ENCODE measurements around the gene GCAT.
"Not testable (repeated sequence)": the region's sequence is repeated elsewhere in the genome, so short reads cannot be mapped to it uniquely, and the experiment has no call there.

GCAT gene

DNA sequence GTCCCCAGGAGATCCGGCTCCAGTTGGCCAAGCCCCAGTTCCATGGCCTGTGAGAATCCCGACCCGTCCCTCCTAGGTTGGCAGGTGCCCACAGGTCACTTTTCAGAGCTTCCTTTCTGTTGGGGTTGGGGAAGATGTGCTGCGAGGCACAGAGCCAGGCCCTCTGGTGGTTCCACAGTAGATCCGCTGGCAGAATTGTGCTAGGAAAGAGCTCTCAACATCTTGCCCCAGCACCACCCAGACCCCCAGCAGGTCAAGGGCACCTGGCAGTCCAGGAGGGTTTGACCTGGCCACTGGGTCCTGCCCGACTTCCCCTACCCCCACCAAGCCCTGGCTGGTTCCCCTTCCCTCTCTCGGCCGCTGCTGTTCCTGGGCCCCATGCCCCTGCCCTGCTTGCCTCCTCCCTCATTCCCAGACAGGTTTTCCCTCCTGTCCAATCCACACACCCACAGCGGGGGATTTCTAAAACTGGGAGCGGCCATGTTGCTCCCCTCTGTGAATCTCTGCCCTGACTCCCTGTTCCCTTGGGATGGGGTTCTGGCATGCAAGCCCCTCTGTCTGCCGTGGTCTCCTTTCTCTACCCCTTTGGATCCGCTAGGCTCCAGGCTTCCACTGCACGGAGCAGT, 26.2 kb upstream of the GCAT start:
- in situ Hi-C loops (cut with HindIII; ENCODE audit: low sequenced_read_pairs): no loop called here

- in situ Hi-C loops (cut with HindIII; ENCODE audit: low sequenced_read_pairs): no loop called here
Observed at GRCh38 chr22:37782340-37783168, 25.2 kb upstream of the GCAT start.

- in situ Hi-C loops (cut with HindIII; ENCODE audit: low sequenced_read_pairs): no loop called here
Observed at GRCh38 chr22:37784829-37785495, 22.8 kb upstream of the GCAT start.

GRCh38 chr22:37790234-37790633, 17.5 kb upstream of the GCAT start:
- in situ Hi-C loops (cut with HindIII; ENCODE audit: low sequenced_read_pairs): no loop called here

GRCh38 chr22:37792494-37792893, 15.2 kb upstream of the GCAT start:
- in situ Hi-C loops (cut with HindIII; ENCODE audit: low sequenced_read_pairs): no loop called here

DNA sequence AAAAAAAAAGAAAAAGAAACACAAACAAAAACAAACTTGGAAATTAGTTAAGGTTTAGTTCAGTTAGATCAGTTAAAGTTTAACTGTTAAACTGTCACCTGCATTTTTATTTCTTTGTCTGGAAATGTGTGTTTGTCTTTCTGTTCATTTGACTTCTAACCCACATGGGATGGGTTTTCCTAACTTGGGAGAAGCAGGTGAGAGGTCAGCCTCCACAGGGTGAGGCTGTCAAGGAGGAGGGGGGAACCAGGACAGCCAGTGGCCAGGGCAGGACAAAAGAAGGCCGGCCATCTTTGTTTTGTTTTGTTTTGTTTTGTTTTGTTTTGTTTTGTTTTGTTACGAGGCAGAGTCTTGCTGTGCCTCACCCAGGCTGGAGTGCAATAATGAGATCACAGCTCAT, 13.4 kb upstream of the GCAT start:
- in situ Hi-C loops (cut with HindIII; ENCODE audit: low sequenced_read_pairs): no loop called here

DNA sequence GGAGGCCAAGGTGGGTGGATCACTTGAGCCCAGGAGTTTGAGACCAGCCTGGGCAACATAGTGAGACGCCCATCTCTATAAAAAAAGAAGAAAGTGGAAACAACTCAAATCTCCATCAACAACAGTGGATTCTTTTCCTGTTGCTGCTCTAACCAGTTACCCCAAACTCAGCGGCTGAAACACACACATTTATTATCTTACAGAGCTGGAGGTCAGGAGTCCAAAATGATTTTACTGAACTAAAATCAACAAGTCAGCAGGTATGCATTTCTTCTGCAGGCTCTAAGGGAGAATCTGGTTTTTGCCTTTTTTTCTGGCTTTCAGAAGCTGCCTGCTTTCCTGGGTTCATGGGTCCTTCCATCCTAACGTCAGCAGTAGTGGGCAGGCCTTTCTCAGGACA, 11.7 kb upstream of the GCAT start:
- in situ Hi-C loops (cut with HindIII; ENCODE audit: low sequenced_read_pairs): no loop called here

GRCh38 chr22:37797259-37797658, 10.5 kb upstream of the GCAT start:
- in situ Hi-C loops (cut with HindIII; ENCODE audit: low sequenced_read_pairs): not testable (repeated sequence)

GRCh38 chr22:37797874-37798500, 9.7 kb upstream of the GCAT start:
- in situ Hi-C loops (cut with HindIII; ENCODE audit: low sequenced_read_pairs): no loop called here

DNA sequence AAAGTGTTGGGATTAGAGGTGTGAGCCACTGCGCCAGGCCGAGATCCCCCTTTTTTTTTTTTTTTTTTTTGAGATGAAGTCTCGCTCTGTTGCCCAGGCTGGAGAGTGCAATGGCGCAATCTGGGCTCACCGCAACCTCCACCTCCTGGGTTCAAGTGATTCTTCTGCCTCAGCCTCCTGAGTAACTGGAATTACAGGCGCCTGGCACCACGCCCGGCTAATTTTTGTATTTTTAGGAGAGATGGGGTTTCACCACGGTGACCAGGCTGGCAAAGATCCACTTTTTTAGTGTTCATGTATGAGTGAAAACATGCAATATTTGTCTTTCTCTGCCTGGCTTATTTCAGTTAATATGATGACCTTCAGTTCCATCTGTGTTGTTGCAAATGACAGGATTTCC, 7.8 kb upstream of the GCAT start:
- in situ Hi-C loops (cut with HindIII; ENCODE audit: low sequenced_read_pairs): not testable (repeated sequence)

- in situ Hi-C loops (cut with HindIII; ENCODE audit: low sequenced_read_pairs): no loop called here
Observed at GRCh38 chr22:37801946-37802309, 5.8 kb upstream of the GCAT start.

DNA sequence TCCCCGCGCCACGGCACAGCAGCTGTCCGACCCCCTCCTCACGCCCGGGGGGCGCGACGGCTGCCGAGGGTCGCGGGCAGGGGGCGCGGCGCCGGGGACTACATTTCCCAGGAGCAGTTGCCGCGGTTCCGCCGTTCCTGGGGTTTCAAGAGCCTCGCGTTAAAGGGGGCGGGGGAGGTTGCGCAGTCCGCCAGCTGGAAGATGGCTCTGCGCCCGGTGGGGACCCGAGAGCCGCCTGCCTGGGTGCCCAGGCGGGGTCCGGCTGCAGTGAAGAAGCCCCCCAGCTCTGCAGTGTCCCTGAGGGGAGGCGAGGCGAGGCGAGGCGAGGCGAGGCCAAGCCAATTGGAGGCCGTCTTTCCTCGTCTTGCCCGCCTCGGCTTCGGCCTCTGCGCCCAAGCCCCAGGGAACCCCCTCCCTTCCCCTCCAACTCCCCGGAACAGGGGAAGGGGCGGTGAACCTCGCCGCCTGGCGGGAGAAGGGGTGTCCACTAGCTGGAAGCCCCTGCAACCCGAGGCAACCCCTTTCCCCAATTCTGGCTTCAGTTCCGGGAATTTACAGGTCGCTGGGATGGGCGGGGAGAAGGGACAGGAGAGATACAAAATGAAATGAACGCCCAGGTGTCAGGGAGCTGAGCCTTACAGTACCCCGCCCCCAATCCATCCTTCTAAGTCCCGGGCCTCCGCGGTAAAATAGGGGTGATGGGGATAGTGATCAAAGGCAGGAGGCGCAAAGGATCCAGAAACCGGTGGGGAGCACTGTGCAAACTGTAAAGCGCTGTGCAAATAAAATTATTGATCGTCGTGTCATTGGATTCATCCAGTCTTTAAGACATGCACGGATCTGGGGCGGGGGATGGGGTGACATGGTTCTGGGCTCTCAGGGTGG, 5.2 kb upstream of the GCAT start:
- in situ Hi-C loops (cut with HindIII; ENCODE audit: low sequenced_read_pairs): no loop called here

DNA sequence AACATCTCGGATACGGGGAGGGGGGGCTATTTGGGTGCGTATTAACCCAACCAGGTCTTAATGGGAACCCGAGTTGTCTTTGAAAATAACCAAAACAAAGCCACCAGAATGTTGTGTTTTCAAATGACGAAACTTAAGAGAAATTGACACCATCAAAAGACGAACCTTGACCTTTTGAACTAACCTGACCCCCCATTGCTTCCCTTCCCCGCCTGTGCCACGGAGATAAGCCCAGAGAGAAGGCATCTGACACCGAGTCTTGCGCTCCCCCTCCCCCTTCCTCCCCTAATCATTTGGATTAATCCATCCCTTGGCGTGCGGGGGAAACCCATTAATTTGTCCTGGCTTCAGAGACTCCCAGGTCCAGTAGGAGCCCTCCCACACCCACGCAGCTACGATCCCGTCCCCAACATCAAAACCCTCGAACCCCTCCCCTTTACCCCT, 4.5 kb upstream of the GCAT start:
- in situ Hi-C loops (cut with HindIII; ENCODE audit: low sequenced_read_pairs): no loop called here

- in situ Hi-C loops (cut with HindIII; ENCODE audit: low sequenced_read_pairs): no loop called here
Observed at GRCh38 chr22:37803639-37804351, 3.9 kb upstream of the GCAT start.

DNA sequence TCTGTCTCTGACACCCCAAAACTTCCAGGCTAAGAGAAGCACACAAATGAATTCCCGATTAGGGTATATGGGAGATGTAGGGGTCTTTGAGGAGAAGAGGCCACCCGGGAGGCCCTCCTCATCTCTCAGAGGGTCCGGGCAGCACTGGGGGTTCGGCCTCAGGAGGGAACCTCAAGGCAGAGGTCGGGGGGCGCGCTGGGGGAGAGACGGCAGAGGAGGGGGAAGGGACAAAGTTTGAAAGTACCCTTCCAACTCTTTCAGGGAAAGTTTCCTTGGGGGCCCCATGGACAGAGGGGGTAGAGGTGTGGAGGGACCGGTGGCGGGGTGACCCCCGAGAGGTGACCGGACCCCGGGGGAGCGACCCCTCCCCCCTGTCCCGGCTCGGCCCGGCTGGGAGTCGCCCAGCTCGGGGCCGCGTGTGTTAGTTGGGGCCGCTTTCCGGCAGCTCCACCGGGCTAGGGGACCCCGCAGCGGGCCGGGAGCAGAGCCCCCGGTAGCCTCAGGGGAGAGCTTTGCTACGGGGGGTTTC, 3.3 kb upstream of the GCAT start:
- in situ Hi-C loops (cut with HindIII; ENCODE audit: low sequenced_read_pairs): no loop called here

DNA sequence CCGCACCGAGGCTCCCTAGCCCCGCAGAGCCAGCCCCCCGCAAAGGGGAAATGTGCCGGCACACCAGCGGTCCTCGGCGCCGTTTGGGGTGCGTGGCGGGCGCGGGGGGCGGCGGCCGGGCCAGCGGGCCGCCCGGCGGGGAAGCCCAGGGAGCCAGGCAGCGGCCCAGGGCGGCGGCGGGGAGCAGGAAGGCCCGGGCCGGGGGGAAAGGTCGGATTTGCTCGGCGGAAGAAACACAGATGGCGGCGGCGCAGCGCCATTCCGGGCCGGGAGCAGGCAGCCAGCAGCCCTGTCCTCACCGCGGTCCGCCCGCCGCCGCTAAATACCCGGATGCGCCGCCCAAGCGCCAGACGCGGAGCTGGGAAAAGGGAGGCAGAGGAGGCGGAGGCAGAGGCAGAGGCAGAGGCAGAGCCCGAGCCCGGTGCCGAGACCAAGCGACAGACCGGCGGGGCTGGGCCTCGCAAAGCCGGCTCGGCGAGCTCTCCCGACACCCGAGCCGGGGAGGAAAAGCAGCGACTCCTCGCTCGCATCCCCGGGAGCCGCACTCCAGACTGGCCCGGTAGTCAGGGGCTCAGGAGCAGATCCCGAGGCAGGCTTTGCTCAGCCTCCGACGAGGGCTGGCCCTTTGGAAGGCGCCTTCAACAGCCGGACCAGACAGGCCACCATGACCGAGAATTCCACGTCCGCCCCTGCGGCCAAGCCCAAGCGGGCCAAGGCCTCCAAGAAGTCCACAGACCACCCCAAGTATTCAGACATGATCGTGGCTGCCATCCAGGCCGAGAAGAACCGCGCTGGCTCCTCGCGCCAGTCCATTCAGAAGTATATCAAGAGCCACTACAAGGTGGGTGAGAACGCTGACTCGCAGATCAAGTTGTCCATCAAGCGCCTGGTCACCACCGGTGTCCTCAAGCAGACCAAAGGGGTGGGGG, 2.6 kb upstream of the GCAT start:
- in situ Hi-C loops (cut with HindIII; ENCODE audit: low sequenced_read_pairs): no loop called here

GRCh38 chr22:37805810-37806277, 1.9 kb upstream of the GCAT start:
- in situ Hi-C loops (cut with HindIII; ENCODE audit: low sequenced_read_pairs): no loop called here

All from endothelial cell of hepatic sinusoid (primary cell).